Hepatocyte (in vitro differentiated cells): ENCODE measurements around the gene SCAPER. TPM values are rescaled to one million over a fixed set of nuclear protein-coding genes. Genes with fewer than 3 reads are reported as not detected.

Source experiments
- DNase-seq: peaks from one replicate; pipeline ENCODE4 v3.0.0-alpha.2; 2016; ENCODE audit warnings: low spot score
- H2AFZ ChIP-seq: fragments of 200-600 bp; sonication (generic); 2 replicates; pipeline ENCODE4 v1.6.0; 2016; ENCODE audit warnings: antibody characterized with exemption, mild to moderate bottlenecking
- H3K27ac ChIP-seq: fragments of 200-600 bp; sonication (generic); 2 replicates; pipeline ENCODE4 v1.5.1; 2016; ENCODE audit warnings: mild to moderate bottlenecking
- H3K27me3 ChIP-seq: fragments of 200-600 bp; sonication (generic); 2 replicates; pipeline ENCODE4 v1.6.1; 2016
- H3K36me3 ChIP-seq: fragments of 200-600 bp; sonication (generic); replicated peaks from 2 replicates; pipeline ENCODE4 v1.5.1; 2016; ENCODE audit warnings: low read depth; ENCODE audit not compliant: insufficient read depth
- H3K4me1 ChIP-seq: fragments of 200-600 bp; sonication (generic); 2 replicates; pipeline ENCODE4 v1.5.1; 2016; ENCODE audit warnings: mild to moderate bottlenecking, moderate library complexity; ENCODE audit not compliant: insufficient read depth
- H3K4me2 ChIP-seq: fragments of 200-600 bp; sonication (generic); 2 replicates; pipeline ENCODE4 v1.6.0; 2016
- H3K4me3 ChIP-seq: fragments of 200-600 bp; sonication (generic); 2 replicates; pipeline ENCODE4 v1.5.1; 2016; ENCODE audit warnings: mild to moderate bottlenecking
- H3K79me2 ChIP-seq: fragments of 200-600 bp; sonication (generic); 2 replicates; pipeline ENCODE4 v1.6.0; 2017; ENCODE audit warnings: mild to moderate bottlenecking
- H3K9me2 ChIP-seq: fragments of 200-600 bp; sonication (generic); replicated peaks from 2 replicates; pipeline ENCODE4 v1.6.0; 2017; ENCODE audit warnings: mild to moderate bottlenecking; ENCODE audit not compliant: insufficient read depth
- H3K9me3 ChIP-seq: fragments of 200-600 bp; sonication (generic); 2 replicates; pipeline ENCODE4 v1.5.1; 2016; ENCODE audit warnings: low read depth, mild to moderate bottlenecking
- H4K20me1 ChIP-seq: fragments of 200-600 bp; sonication (generic); 2 replicates; pipeline ENCODE4 v1.6.0; 2016; ENCODE audit warnings: mild to moderate bottlenecking; ENCODE audit not compliant: insufficient read depth, poor library complexity, severe bottlenecking
- EZH2 ChIP-seq: fragments of 200-600 bp; sonication (generic); IDR thresholded peaks from 2 replicates; pipeline ENCODE4 v1.6.1; 2016; ENCODE audit warnings: antibody characterized with exemption, mild to moderate bottlenecking, borderline replicate concordance
- EZH2phosphoT487 ChIP-seq: fragments of 200-600 bp; sonication (generic); IDR thresholded peaks from one replicate; pipeline ENCODE4 v1.6.1; 2018; ENCODE audit warnings: antibody characterized with exemption, mild to moderate bottlenecking, low read depth, moderate library complexity; ENCODE audit not compliant: unreplicated experiment, severe bottlenecking
- WGBS: methylation state at CpG from one replicate; pipeline ENCODE4 v1.1.6; 2016; ENCODE audit warnings: low lambda C conversion rate; ENCODE audit errors: missing lambda C conversion rate; 5-methylcytosine and 5-hydroxymethylcytosine counted together
- polyA plus RNA-seq: library from polyadenylated mRNA; unstranded; fragments of >200 nt; fragmentation: Nextera tagmentation; extraction: Ambion mirVana; gene quantifications from 2 replicates; pipeline ENCODE4 v1.2.1, GENCODE V29; 2016
- total RNA-seq: library from RNA; depleted of rRNA; stranded (reverse); fragments of >200 nt; gene quantifications from 2 replicates; pipeline ENCODE4 v1.2.3, GENCODE V29; 2014
- TF ChIP-seq, protein P1 (sequence below): fragments of 200-600 bp; sonication (generic); IDR thresholded peaks from 2 replicates; pipeline ENCODE4 v1.5.1; 2016; ENCODE audit warnings: antibody characterized with exemption, mild to moderate bottlenecking; ENCODE audit not compliant: poor library complexity

SCAPER gene
- total and polyA plus RNA-seq, 2 experiments from 2014 or later: 20.8 to 27.4 TPM

DNA sequence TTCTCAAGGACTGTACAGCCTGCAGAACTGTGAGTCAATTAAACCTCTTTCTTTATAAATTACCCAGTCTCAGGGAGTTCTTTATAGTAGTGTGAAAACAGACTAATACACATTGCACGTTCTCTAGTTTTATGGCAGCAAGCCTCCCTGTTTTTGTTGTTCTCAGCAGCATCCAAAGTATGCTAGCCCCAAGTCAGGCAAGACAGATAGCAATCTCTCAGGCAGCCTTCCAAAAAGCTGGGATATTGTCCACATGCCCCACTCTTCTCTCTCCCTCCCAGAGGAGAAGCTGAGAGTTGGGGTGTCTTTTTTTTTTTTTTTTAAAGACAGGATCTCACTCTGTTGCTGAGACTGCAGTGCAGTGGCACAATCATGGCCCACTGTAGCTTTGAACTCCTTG is 438.0 kb downstream of the SCAPER start:
- H3K27ac ChIP-seq: no peak overlapping the region
- H3K9me2 ChIP-seq: no peaks in the 10 kb centered on the region
- H3K4me2 ChIP-seq: no peak overlapping the region
- peaks cover 6% of the 10 kb centered on the region for H3K9me3 ChIP-seq
- no peaks in the 10 kb centered on the region for H3K36me3 ChIP-seq
- no peak overlapping the region for H2AFZ ChIP-seq
- DNase-seq: no peak
- H4K20me1 ChIP-seq: no peaks in the 10 kb centered on the region
- H3K27me3 ChIP-seq: no peaks in the 10 kb centered on the region
- TF ChIP-seq EZH2phosphoT487 (no peak), EZH2 (no peak)
- TF ChIP-seq, protein P1, sequence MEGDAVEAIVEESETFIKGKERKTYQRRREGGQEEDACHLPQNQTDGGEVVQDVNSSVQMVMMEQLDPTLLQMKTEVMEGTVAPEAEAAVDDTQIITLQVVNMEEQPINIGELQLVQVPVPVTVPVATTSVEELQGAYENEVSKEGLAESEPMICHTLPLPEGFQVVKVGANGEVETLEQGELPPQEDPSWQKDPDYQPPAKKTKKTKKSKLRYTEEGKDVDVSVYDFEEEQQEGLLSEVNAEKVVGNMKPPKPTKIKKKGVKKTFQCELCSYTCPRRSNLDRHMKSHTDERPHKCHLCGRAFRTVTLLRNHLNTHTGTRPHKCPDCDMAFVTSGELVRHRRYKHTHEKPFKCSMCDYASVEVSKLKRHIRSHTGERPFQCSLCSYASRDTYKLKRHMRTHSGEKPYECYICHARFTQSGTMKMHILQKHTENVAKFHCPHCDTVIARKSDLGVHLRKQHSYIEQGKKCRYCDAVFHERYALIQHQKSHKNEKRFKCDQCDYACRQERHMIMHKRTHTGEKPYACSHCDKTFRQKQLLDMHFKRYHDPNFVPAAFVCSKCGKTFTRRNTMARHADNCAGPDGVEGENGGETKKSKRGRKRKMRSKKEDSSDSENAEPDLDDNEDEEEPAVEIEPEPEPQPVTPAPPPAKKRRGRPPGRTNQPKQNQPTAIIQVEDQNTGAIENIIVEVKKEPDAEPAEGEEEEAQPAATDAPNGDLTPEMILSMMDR: no peak
- WGBS: 93% methylated on average over 1 of the region's 1 CpG
- H3K4me3 ChIP-seq: no peak overlapping the region
- no peaks in the 10 kb centered on the region for H3K4me1 ChIP-seq
- H3K79me2 ChIP-seq: no peaks in the 10 kb centered on the region

DNA sequence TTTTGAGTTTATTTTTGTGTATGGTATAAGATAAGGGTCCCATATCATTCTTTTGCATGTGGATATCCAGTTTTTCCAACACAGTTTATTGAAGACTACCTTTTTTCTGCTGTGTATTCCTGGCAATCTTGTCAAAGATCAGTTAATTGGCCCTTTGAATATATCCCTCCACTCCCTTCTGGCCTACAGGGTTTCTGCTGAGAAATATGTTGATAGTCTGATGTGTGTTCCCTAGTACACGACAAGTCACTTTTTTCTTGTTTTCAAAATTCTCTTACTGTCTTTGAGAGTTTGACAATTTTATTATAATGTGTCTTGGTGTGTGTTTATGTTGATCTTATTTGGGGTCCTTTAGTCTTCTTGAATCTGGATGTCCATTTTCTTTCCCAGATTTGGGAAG is 439.4 kb downstream of the SCAPER start:
- 100% methylated on average over 1 of the region's 1 CpG for WGBS
- Histone ChIP-seq H3K4me1 (no peaks in the 10 kb centered on the region), H3K27me3 (no peaks in the 10 kb centered on the region), H2AFZ (no peak overlapping the region), H3K27ac (no peak overlapping the region), H3K79me2 (no peaks in the 10 kb centered on the region), H3K4me3 (no peak overlapping the region), H3K9me3 (peaks cover 6% of the 10 kb centered on the region), H4K20me1 (no peaks in the 10 kb centered on the region), H3K9me2 (no peaks in the 10 kb centered on the region), H3K36me3 (no peaks in the 10 kb centered on the region), H3K4me2 (no peak overlapping the region)
- TF ChIP-seq EZH2 (no peak), EZH2phosphoT487 (no peak)
- TF ChIP-seq, protein P1: no peak
- DNase-seq: no peak

- Histone ChIP-seq H3K79me2 (no peaks in the 10 kb centered on the region), H3K4me3 (no peak overlapping the region), H3K27me3 (no peaks in the 10 kb centered on the region), H3K9me3 (peaks cover 6% of the 10 kb centered on the region), H3K9me2 (no peaks in the 10 kb centered on the region), H3K4me2 (no peak overlapping the region), H3K4me1 (no peaks in the 10 kb centered on the region), H3K36me3 (no peaks in the 10 kb centered on the region), H4K20me1 (no peaks in the 10 kb centered on the region), H2AFZ (no peak overlapping the region), H3K27ac (no peak overlapping the region)
- TF ChIP-seq, protein P1: no peak
- TF ChIP-seq EZH2phosphoT487: no peak
- TF ChIP-seq EZH2: no peak
- 98% methylated on average over 2 of the region's 2 CpGs for WGBS
- no peak for DNase-seq
Measured at GRCh38 chr15:76464247-76464646, 440.9 kb downstream of the SCAPER start.

DNA sequence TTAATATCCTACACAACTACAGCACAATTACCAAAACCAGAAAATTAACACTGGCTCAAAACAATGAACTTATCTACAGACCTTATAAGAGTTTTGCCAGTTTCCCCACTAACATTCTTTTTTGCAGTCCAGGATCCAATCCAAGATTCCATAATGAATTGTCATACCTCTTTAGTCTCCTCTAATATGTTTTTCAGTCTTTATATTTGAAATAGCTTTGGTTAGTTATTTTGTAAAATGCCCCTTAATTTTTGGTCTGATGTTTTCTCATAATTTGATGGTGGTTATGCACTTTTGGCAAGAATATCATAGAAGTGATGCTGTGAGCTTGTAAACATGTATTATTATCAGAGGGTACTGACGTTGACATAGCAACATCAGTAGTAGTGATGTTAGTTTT is 444.3 kb downstream of the SCAPER start:
- Histone ChIP-seq H3K79me2 (no peaks in the 10 kb centered on the region), H3K27me3 (no peaks in the 10 kb centered on the region), H3K9me2 (no peaks in the 10 kb centered on the region), H3K36me3 (no peaks in the 10 kb centered on the region), H3K4me2 (no peak overlapping the region), H3K27ac (no peak overlapping the region), H4K20me1 (no peaks in the 10 kb centered on the region), H3K4me3 (no peak overlapping the region), H3K4me1 (no peaks in the 10 kb centered on the region), H2AFZ (no peak overlapping the region), H3K9me3 (peaks cover 6% of the 10 kb centered on the region)
- no peak for DNase-seq
- 97% methylated on average over 1 of the region's 1 CpG for WGBS
- TF ChIP-seq, protein P1: no peak
- TF ChIP-seq EZH2phosphoT487: no peak
- no peak for TF ChIP-seq EZH2
